ENCODE measurements around the gene IQSEC2. TPM values are rescaled to one million over a fixed set of nuclear protein-coding genes. Genes with fewer than 3 reads are reported as not detected.

The IQSEC2 gene
- total and polyA plus RNA-seq, 9 of the 15 experiments (the other 6 are each of a cell fraction or from before 2014, with no cell fraction given), result 2.7 to 41.8 (median 20.1) TPM

- no peaks in the 10 kb centered on the region for H3K9me1 ChIP-seq (ENCODE audit: control insufficient read depth, insufficient read depth, low read length)
- intact Hi-C loops (cut with micrococcal nuclease) (no loop called here), in situ Hi-C loops (cut with MboI) (no loop called here)
- 71% methylated on average over 1 of the region's 1 CpG for WGBS (ENCODE audit: insufficient coverage, low coverage, missing lambda C conversion rate)
- H3K27ac ChIP-seq (ENCODE audit: extremely low read depth, low read depth, low read length), result no peak overlapping the region
- H3K27me3 ChIP-seq (ENCODE audit: control insufficient read depth in 2 of 2, insufficient read depth in 2 of 2, low read length in 2 of 2), result no peaks in the 10 kb centered on the region
- CTCF ChIA-PET (ENCODE audit: low intra/inter-chr PET ratio), result interaction anchor here (0.7 kb wide), 1 partner anchor 11 kb away, joined by 3 read pairs; no protein-coding TSS in a partner anchor
- H3K36me3 ChIP-seq (ENCODE audit: control insufficient read depth, insufficient read depth, low read length), result peaks cover 62% of the 10 kb centered on the region; the same call in 2 of the 3 replicates
- FAIRE-seq (peak; percentile 35), DNase-seq (ENCODE audit: extremely low read depth in 1 of 4, low spot score in 3 of 4) (no peak), ATAC-seq (0 out of 3 replicates have a peak, but pooled peaks have one; percentile 11)
- H3K4me3 ChIP-seq, result no peak overlapping the region
- peaks cover 11 to 17% of the 10 kb centered on the region in 2 experiments; a peak in 4 of 5 replicates for H3K4me1 ChIP-seq (replicated peaks in 1 of 2; ENCODE audit: control insufficient read depth in 2 of 2, insufficient read depth in 2 of 2, low read length in 2 of 2)
- POLR2A ChIA-PET, result interaction anchor here (1.1 to 2.2 kb wide), 2 partner anchors 10 to 24 kb away, joined by 4 to 6 read pairs; partner anchors contain the start of gene KDM5C
- H2AFZ ChIP-seq (ENCODE audit: low read depth, low read length), result no peak overlapping the region
- TF ChIP-seq MEF2D (tag; conservative IDR thresholded peaks at IDR 0.05; ENCODE audit: low read depth) (no peak), IFI16 (CRISPR knock-in tag; IDR thresholded peaks at IDR 0.05) (no peak), ZNF232 (CRISPR knock-in tag; IDR thresholded peaks at IDR 0.05) (no peak), RAD21 (CRISPR knock-in tag; conservative IDR thresholded peaks at IDR 0.05 in 1 of 2, IDR thresholded peaks at IDR 0.05 in 1 of 2) (peak in 1 of 2 experiments; percentile 8; a peak in 1 of 4 replicates), CHD2 (IDR thresholded peaks at IDR 0.05; ENCODE audit: low read depth, low read length) (no peak), ESRRB (CRISPR knock-in tag; IDR thresholded peaks at IDR 0.05; ENCODE audit: borderline replicate concordance) (no peak), SP2 (IDR thresholded peaks at IDR 0.05; ENCODE audit: extremely low read depth, low read depth, low read length, poor library complexity, severe bottlenecking) (no peak), CTCF (IDR thresholded peaks at IDR 0.05 in 2 of 3, conservative IDR thresholded peaks at IDR 0.05 in 1 of 3; ENCODE audit: insufficient read depth in 2 of 3, low read depth in 1 of 3, low read length in 3 of 3) (peak in 1 of 3 experiments; percentile 36; a peak in 2 of 6 replicates), TFAM (CRISPR knock-in tag; conservative IDR thresholded peaks at IDR 0.05) (no peak), ZC3H4 (CRISPR knock-in tag; IDR thresholded peaks at IDR 0.05; ENCODE audit: borderline replicate concordance) (no peak), ETV1 (tag; conservative IDR thresholded peaks at IDR 0.05; ENCODE audit: low read depth) (no peak), DLX4 (CRISPR knock-in tag; IDR thresholded peaks at IDR 0.05) (no peak)
- TF ChIP-seq, protein P1, sequence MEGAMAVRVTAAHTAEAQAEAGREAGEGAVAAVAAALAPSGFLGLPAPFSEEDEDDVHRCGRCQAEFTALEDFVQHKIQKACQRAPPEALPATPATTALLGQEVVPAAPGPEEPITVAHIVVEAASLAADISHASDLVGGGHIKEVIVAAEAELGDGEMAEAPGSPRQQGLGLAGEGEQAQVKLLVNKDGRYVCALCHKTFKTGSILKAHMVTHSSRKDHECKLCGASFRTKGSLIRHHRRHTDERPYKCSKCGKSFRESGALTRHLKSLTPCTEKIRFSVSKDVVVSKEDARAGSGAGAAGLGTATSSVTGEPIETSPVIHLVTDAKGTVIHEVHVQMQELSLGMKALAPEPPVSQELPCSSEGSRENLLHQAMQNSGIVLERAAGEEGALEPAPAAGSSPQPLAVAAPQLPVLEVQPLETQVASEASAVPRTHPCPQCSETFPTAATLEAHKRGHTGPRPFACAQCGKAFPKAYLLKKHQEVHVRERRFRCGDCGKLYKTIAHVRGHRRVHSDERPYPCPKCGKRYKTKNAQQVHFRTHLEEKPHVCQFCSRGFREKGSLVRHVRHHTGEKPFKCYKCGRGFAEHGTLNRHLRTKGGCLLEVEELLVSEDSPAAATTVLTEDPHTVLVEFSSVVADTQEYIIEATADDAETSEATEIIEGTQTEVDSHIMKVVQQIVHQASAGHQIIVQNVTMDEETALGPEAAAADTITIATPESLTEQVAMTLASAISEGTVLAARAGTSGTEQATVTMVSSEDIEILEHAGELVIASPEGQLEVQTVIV (CRISPR knock-in tag; IDR thresholded peaks at IDR 0.05; ENCODE audit: borderline replicate concordance), result no peak
- BruUV-seq (replicated peaks), result no TSS peak
- 0 out of 2 replicates have a peak, but pooled peaks cover 3% of the 10 kb centered on the region for H3K9me3 ChIP-seq (replicated peaks; ENCODE audit: control insufficient read depth, insufficient read depth, low read depth, low read length)
- no peaks in the 10 kb centered on the region for H4K20me1 ChIP-seq (replicated peaks; ENCODE audit: control insufficient read depth, insufficient read depth, low read length)
- H3K9ac ChIP-seq (ENCODE audit: insufficient read depth in 1 of 2, low read depth in 2 of 2, low read length in 2 of 2), result 0 out of 4 replicates have a peak overlapping the region, but pooled peaks of 1 of the 2 experiments have one; percentile 23
- H3K4me2 ChIP-seq (ENCODE audit: insufficient read depth, low read length), result no peak overlapping the region
- peaks cover 32% of the 10 kb centered on the region for H3K79me2 ChIP-seq (ENCODE audit: control insufficient read depth, insufficient read depth, low read length)
Observed at GRCh38 chrX:53249408-53250042, 31.9 kb downstream of the IQSEC2 start.

Measured in K562 (cell line).